Peyer's patch (tissue), 4 donors: ENCODE data around the gene DGKQ.

Source experiments
- POLR2A ChIP-seq, 2 donors: fragments of 450-650 bp; IDR thresholded peaks; one replicate each; pipeline ENCODE4 v1.5.1; 2017; ENCODE audit warnings: antibody characterized with exemption in 2 of 2, mild to moderate bottlenecking in 2 of 2, moderate library complexity in 2 of 2
- TF ChIP-seq, protein P1 (sequence below), 6 experiments: fragments of 450-650 bp in 4 of 6; fragments of 200-600 bp in 2 of 6; sonication (generic) in 1 of 6; IDR thresholded peaks; one replicate each; pipeline ENCODE4 v1.5.1; 2017 to 2019; ENCODE audit warnings: antibody characterized with exemption in 6 of 6, mild to moderate bottlenecking in 3 of 6, moderate library complexity in 1 of 6

DNA sequence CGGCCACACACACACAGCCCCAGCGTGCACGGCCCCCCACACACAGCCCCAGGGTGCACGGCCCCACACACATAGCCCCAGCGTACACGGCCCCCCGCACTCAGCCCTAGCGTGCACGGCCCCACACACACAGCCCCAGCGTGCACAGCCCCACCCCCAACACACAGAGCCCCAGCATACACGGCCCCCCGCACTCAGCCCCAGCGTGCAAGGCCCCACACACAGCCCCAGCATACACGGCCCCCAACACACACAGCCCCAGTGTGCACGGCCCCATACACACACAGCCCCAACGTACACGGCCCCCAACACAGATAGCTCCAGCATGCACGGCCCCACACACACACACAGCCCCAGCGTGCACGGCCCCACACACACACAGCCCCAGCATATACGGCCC is 58.8 kb downstream of the DGKQ start:
- TF ChIP-seq, protein P1, sequence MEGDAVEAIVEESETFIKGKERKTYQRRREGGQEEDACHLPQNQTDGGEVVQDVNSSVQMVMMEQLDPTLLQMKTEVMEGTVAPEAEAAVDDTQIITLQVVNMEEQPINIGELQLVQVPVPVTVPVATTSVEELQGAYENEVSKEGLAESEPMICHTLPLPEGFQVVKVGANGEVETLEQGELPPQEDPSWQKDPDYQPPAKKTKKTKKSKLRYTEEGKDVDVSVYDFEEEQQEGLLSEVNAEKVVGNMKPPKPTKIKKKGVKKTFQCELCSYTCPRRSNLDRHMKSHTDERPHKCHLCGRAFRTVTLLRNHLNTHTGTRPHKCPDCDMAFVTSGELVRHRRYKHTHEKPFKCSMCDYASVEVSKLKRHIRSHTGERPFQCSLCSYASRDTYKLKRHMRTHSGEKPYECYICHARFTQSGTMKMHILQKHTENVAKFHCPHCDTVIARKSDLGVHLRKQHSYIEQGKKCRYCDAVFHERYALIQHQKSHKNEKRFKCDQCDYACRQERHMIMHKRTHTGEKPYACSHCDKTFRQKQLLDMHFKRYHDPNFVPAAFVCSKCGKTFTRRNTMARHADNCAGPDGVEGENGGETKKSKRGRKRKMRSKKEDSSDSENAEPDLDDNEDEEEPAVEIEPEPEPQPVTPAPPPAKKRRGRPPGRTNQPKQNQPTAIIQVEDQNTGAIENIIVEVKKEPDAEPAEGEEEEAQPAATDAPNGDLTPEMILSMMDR (IDR thresholded peaks at IDR 0.05) = no peak
- TF ChIP-seq POLR2A (IDR thresholded peaks at IDR 0.05) = no peak
